ENCODE results near the gene USP19. TPM values are rescaled to one million over a fixed set of nuclear protein-coding genes. Genes with fewer than 3 reads are reported as not detected.

The USP19 gene
- total RNA-seq, 6 experiments from 2014 or later: 35.2 to 49.2 (median 42.6) TPM

- Mint-ChIP-seq H3K4me3 (peak overlapping the region; percentile 94), H3K4me1 (ENCODE audit: low read depth) (peaks cover 13% of the 10 kb centered on the region), H3K36me3 (ENCODE audit: low read depth) (peaks cover 13% of the 10 kb centered on the region), H3K27me3 (ENCODE audit: insufficient read depth) (peaks cover 7% of the 10 kb centered on the region), H3K9me3 (no peaks in the 10 kb centered on the region), H3K27ac (peak overlapping the region; percentile 81)
- DNase-seq: no peak
- no peak for TF ChIP-seq CTCF (IDR thresholded peaks at IDR 0.05)
Measured at GRCh38 chr3:49164983-49165720, 44.5 kb upstream of the USP19 start.

GRCh38 chr3:49163609-49164008 is 43.0 kb upstream of the USP19 start:
- peaks cover 18% of the 10 kb centered on the region for H3K4me1 Mint-ChIP-seq (ENCODE audit: low read depth)
- no peak for TF ChIP-seq CTCF (IDR thresholded peaks at IDR 0.05)
- DNase-seq: no peak
- H3K27me3 Mint-ChIP-seq (ENCODE audit: insufficient read depth): peaks cover 9% of the 10 kb centered on the region
- no peak overlapping the region for H3K4me3 Mint-ChIP-seq
- H3K36me3 Mint-ChIP-seq (ENCODE audit: low read depth): peaks cover 13% of the 10 kb centered on the region
- no peak overlapping the region for H3K27ac Mint-ChIP-seq
- no peaks in the 10 kb centered on the region for H3K9me3 Mint-ChIP-seq

GRCh38 chr3:49162751-49163419 is 42.3 kb upstream of the USP19 start:
- Mint-ChIP-seq H3K27me3 (ENCODE audit: insufficient read depth) (peaks cover 9% of the 10 kb centered on the region), H3K9me3 (no peaks in the 10 kb centered on the region), H3K4me3 (no peak overlapping the region), H3K27ac (no peak overlapping the region), H3K36me3 (ENCODE audit: low read depth) (peaks cover 13% of the 10 kb centered on the region), H3K4me1 (ENCODE audit: low read depth) (peaks cover 18% of the 10 kb centered on the region)
- DNase-seq: no peak
- TF ChIP-seq CTCF (IDR thresholded peaks at IDR 0.05): no peak

GRCh38 chr3:49161808-49162530 is 41.3 kb upstream of the USP19 start:
- Mint-ChIP-seq H3K36me3 (ENCODE audit: low read depth) (peaks cover 13% of the 10 kb centered on the region), H3K4me3 (no peak overlapping the region), H3K4me1 (ENCODE audit: low read depth) (peaks cover 18% of the 10 kb centered on the region), H3K9me3 (no peaks in the 10 kb centered on the region), H3K27ac (no peak overlapping the region), H3K27me3 (ENCODE audit: insufficient read depth) (peaks cover 9% of the 10 kb centered on the region)
- no peak for DNase-seq
- TF ChIP-seq CTCF (IDR thresholded peaks at IDR 0.05): no peak

- H3K36me3 Mint-ChIP-seq (ENCODE audit: low read depth): peaks cover 13% of the 10 kb centered on the region
- H3K4me3 Mint-ChIP-seq: no peak overlapping the region
- peaks cover 8% of the 10 kb centered on the region for H3K27me3 Mint-ChIP-seq (ENCODE audit: insufficient read depth)
- DNase-seq: no peak
- H3K4me1 Mint-ChIP-seq (ENCODE audit: low read depth): peaks cover 18% of the 10 kb centered on the region
- H3K9me3 Mint-ChIP-seq: no peaks in the 10 kb centered on the region
- TF ChIP-seq CTCF (IDR thresholded peaks at IDR 0.05): no peak
- no peak overlapping the region for H3K27ac Mint-ChIP-seq
Measured at GRCh38 chr3:49161197-49161596, 40.6 kb upstream of the USP19 start.
